Uterus (tissue), 4 donors: ENCODE data around the gene CHD3. TPM values are rescaled to one million over a fixed set of nuclear protein-coding genes. Genes with fewer than 3 reads are reported as not detected.

Source experiments
- DNase-seq, 2 donors: peaks; one replicate each; pipeline ENCODE4 v3.0.0-alpha.2; 2019 to 2020
- H3K27ac ChIP-seq, 2 donors: fragments of 200-600 bp; sonication (generic); 1 replicate in 1 of 2; 2 replicates in 1 of 2; pipeline ENCODE4 v1.5.1; 2016 to 2018
- H3K27me3 ChIP-seq, 2 donors: fragments of 200-600 bp; sonication (generic); one replicate each; pipeline ENCODE4 v1.5.1; 2018 to 2019; ENCODE audit warnings: control low read depth in 1 of 2
- H3K36me3 ChIP-seq, 2 donors: fragments of 200-600 bp; sonication (generic); one replicate each; pipeline ENCODE4 v1.5.1; 2019; ENCODE audit warnings: control low read depth in 1 of 2
- H3K4me1 ChIP-seq, 2 donors: fragments of 200-600 bp; sonication (generic); one replicate each; pipeline ENCODE4 v1.5.1; 2018 to 2019; ENCODE audit warnings: control low read depth in 1 of 2
- H3K4me3 ChIP-seq, 2 donors: fragments of 200-600 bp; sonication (generic); 1 replicate in 1 of 2; 2 replicates in 1 of 2; pipeline ENCODE4 v1.5.1; 2018 to 2019; ENCODE audit warnings: mild to moderate bottlenecking in 1 of 2
- H3K9me3 ChIP-seq, 2 donors: fragments of 200-600 bp; sonication (generic); one replicate each; pipeline ENCODE4 v1.5.1; 2019; ENCODE audit warnings: control low read depth in 1 of 2
- CTCF ChIP-seq, 4 experiments: fragments of 200-600 bp in 2 of 4; fragments of 450-650 bp in 2 of 4; sonication (generic) in 2 of 4; IDR thresholded peaks; one replicate each; pipeline ENCODE4 v1.5.1; 2016 to 2019; ENCODE audit warnings: antibody characterized with exemption in 4 of 4, mild to moderate bottlenecking in 2 of 4, moderate library complexity in 1 of 4
- POLR2A ChIP-seq, 2 donors: fragments of 450-650 bp; IDR thresholded peaks; one replicate each; pipeline ENCODE4 v1.6.1; 2016; ENCODE audit warnings: antibody characterized with exemption in 2 of 2, mild to moderate bottlenecking in 1 of 2, moderate library complexity in 1 of 2
- intact Hi-C: fragments of 100-400 bp; cut with DNase I; formaldehyde crosslinking; loops from one replicate; pipeline ENCODE4 v1.15.1; 2023; ENCODE audit warnings: low total_unique reads
- total RNA-seq, 4 donors: library from RNA; depleted of rRNA in 3 of 4; stranded (reverse); fragments of >200 nt in 3 of 4; gene quantifications; one replicate each; pipeline versions ENCODE4 v1.1.0 to v1.2.4, GENCODE V29; 2014 to 2023
- donor health status: DM: yes; HTN: yes; CAD: no.

The CHD3 gene
- total RNA-seq, 4 donors from 2014 or later = 81.0 to 165 (median 133) TPM

GRCh38 chr17:7887482-7888183 is 956 bp upstream of the CHD3 start:
- DNase-seq = peak; percentile 93 to 96
- intact Hi-C loops = no loop called here
- Histone ChIP-seq H3K27me3 (no peaks in the 10 kb centered on the region), H3K4me1 (peaks cover 10 to 23% of the 10 kb centered on the region in 2 donors), H3K9me3 (no peaks in the 10 kb centered on the region), H3K4me3 (peak overlapping the region; percentile 57 to 87), H3K27ac (peak overlapping the region; percentile 97 to 98), H3K36me3 (no peaks in the 10 kb centered on the region)
- TF ChIP-seq CTCF (IDR thresholded peaks at IDR 0.05) (peak in 1 of 4 experiments; percentile 5), POLR2A (IDR thresholded peaks at IDR 0.05) (peak in 1 of 2 donors; percentile 41)

- Histone ChIP-seq H3K4me1 (peaks cover 6 to 23% of the 10 kb centered on the region in 2 donors), H3K9me3 (no peaks in the 10 kb centered on the region), H3K27ac (peak overlapping the region; percentile 97 to 98), H3K36me3 (no peaks in the 10 kb centered on the region), H3K27me3 (no peaks in the 10 kb centered on the region), H3K4me3 (no peak overlapping the region)
- intact Hi-C loops = no loop called here
- peak; percentile 91 to 95 for DNase-seq
- TF ChIP-seq POLR2A (IDR thresholded peaks at IDR 0.05) (peak in 1 of 2 donors; percentile 31), CTCF (IDR thresholded peaks at IDR 0.05) (peak; percentile 21 to 75 (median 44))
Observed at GRCh38 chr17:7889166-7889955, 772 bp downstream of the CHD3 start.

- Histone ChIP-seq H3K27me3 (no peaks in the 10 kb centered on the region), H3K36me3 (no peaks in the 10 kb centered on the region)
- TF ChIP-seq POLR2A (IDR thresholded peaks at IDR 0.05) = no peak
- no peak for TF ChIP-seq CTCF (IDR thresholded peaks at IDR 0.05)
Observed at GRCh38 chr17:7893187-7893880, 4.7 kb downstream of the CHD3 start.

GRCh38 chr17:7894226-7894625 is 5.6 kb downstream of the CHD3 start:
- no peak for TF ChIP-seq CTCF (IDR thresholded peaks at IDR 0.05)
- TF ChIP-seq POLR2A (IDR thresholded peaks at IDR 0.05) = no peak
- Histone ChIP-seq H3K4me3 (no peak overlapping the region), H3K4me1 (peaks cover 0 to 10% of the 10 kb centered on the region in 2 donors), H3K27me3 (no peaks in the 10 kb centered on the region), H3K36me3 (no peaks in the 10 kb centered on the region), H3K27ac (no peak overlapping the region), H3K9me3 (no peaks in the 10 kb centered on the region)
- intact Hi-C loops = no loop called here
- DNase-seq = no peak

More at GRCh38 chr17:7893187-7893880, 4.7 kb downstream of the CHD3 start:
- intact Hi-C loops = no loop called here
- peaks cover 3 to 18% of the 10 kb centered on the region in 2 donors for H3K4me1 ChIP-seq
- no peak overlapping the region for H3K4me3 ChIP-seq
- no peaks in the 10 kb centered on the region for H3K9me3 ChIP-seq
- no peak for DNase-seq
- H3K27ac ChIP-seq = no peak overlapping the region
